ENCODE results near the gene NTSR1. TPM values are rescaled to one million over a fixed set of nuclear protein-coding genes. Genes with fewer than 3 reads are reported as not detected.

Gene NTSR1
- total RNA-seq, 1 experiment from 2014 or later: 0.98 TPM

DNA sequence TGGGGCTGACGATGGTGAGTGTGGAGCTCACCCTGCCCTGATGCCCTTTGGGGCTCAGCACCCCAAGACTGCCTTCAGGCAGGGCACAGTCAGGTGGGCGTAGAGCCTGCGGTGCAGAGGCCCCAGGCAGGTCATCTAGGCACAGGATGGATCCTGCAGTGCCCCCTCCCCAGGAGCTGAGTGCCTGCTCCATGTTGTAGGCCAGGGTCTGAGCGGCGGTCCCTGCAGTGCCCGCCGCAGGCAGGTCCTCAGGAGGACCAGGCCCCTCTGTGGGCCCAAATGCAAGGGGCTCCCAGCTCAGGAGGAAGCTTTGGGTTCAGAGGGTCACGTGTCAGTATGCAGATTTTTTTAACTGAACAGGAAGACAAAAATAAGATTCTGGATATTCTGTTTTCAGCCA lies 90.4 kb downstream of the NTSR1 start:
- no peaks in the 10 kb centered on the region for H3K9me2 ChIP-seq (ENCODE audit: insufficient read depth)
- no peaks in the 10 kb centered on the region for H3K9me3 ChIP-seq (ENCODE audit: insufficient read depth, low read depth)
- no TSS peak for BruUV-seq (replicated peaks)
- no peaks in the 10 kb centered on the region for H3K27me3 ChIP-seq (ENCODE audit: insufficient read depth, low read depth)
- 0 out of 2 replicates have a peak, but pooled peaks cover 13% of the 10 kb centered on the region for H3K36me3 ChIP-seq (ENCODE audit: low read depth)
- H3K4me3 ChIP-seq: no peak overlapping the region
- ChIA-PET POLR2A (ENCODE audit: unreplicated experiment) (no interaction called here), CTCF (no interaction called here)
- H3F3A ChIP-seq (ENCODE audit: insufficient read depth, low read depth): peaks cover 61% of the 10 kb centered on the region
- peaks cover 14% of the 10 kb centered on the region for H4K20me1 ChIP-seq (ENCODE audit: insufficient read depth)
- no peak for DNase-seq
- no peak for TF ChIP-seq EZH2 (IDR thresholded peaks at IDR 0.05; ENCODE audit: low read depth)
- intact Hi-C loops (cut with micrococcal nuclease; ENCODE audit: unreplicated experiment): no loop called here
- no peak overlapping the region for H3K4me2 ChIP-seq
- H3K27ac ChIP-seq: no peak overlapping the region
- no peak overlapping the region for H2AFZ ChIP-seq
- peaks cover 11% of the 10 kb centered on the region for H3K79me2 ChIP-seq (ENCODE audit: low read depth)
- H3K4me1 ChIP-seq (replicated peaks; ENCODE audit: insufficient read depth): peaks cover 14% of the 10 kb centered on the region

DNA sequence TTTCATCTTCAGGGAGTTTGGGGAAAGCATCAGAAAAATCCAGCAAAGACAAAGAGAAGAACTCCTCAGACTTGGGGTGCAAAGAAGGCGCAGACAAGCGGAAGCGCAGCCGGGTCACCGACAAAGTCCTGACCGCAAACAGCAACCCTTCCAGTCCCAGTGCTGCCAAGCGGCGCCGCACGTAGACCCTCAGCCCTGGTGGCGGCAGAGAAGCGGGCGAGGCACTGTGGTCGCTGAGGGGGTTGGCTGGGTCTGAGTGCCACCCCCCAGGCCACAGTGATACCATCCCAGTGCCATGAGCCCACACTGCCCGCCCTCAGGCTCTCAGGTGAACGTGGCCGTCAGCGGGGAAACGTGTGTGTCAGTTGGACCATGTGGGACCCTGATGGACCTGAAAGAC lies 90.8 kb downstream of the NTSR1 start:
- Histone ChIP-seq H3F3A (ENCODE audit: insufficient read depth, low read depth) (peaks cover 64% of the 10 kb centered on the region), H3K27me3 (ENCODE audit: insufficient read depth, low read depth) (no peaks in the 10 kb centered on the region), H3K79me2 (ENCODE audit: low read depth) (peaks cover 11% of the 10 kb centered on the region), H3K36me3 (ENCODE audit: low read depth) (0 out of 2 replicates have a peak, but pooled peaks cover 13% of the 10 kb centered on the region), H3K9me2 (ENCODE audit: insufficient read depth) (no peaks in the 10 kb centered on the region), H3K9me3 (ENCODE audit: insufficient read depth, low read depth) (no peaks in the 10 kb centered on the region), H2AFZ (no peak overlapping the region), H4K20me1 (ENCODE audit: insufficient read depth) (peaks cover 14% of the 10 kb centered on the region), H3K4me3 (no peak overlapping the region), H3K27ac (no peak overlapping the region), H3K4me2 (no peak overlapping the region), H3K4me1 (replicated peaks; ENCODE audit: insufficient read depth) (peaks cover 14% of the 10 kb centered on the region)
- TSS peak; percentile 22 for BruUV-seq (replicated peaks)
- no peak for TF ChIP-seq EZH2 (IDR thresholded peaks at IDR 0.05; ENCODE audit: low read depth)
- TF ChIP-seq, protein P1, sequence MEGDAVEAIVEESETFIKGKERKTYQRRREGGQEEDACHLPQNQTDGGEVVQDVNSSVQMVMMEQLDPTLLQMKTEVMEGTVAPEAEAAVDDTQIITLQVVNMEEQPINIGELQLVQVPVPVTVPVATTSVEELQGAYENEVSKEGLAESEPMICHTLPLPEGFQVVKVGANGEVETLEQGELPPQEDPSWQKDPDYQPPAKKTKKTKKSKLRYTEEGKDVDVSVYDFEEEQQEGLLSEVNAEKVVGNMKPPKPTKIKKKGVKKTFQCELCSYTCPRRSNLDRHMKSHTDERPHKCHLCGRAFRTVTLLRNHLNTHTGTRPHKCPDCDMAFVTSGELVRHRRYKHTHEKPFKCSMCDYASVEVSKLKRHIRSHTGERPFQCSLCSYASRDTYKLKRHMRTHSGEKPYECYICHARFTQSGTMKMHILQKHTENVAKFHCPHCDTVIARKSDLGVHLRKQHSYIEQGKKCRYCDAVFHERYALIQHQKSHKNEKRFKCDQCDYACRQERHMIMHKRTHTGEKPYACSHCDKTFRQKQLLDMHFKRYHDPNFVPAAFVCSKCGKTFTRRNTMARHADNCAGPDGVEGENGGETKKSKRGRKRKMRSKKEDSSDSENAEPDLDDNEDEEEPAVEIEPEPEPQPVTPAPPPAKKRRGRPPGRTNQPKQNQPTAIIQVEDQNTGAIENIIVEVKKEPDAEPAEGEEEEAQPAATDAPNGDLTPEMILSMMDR (conservative IDR thresholded peaks at IDR 0.05): no peak
- intact Hi-C loops (cut with micrococcal nuclease; ENCODE audit: unreplicated experiment): no loop called here
- DNase-seq: no peak
- ChIA-PET POLR2A (ENCODE audit: unreplicated experiment) (no interaction called here), CTCF (no interaction called here)

DNA sequence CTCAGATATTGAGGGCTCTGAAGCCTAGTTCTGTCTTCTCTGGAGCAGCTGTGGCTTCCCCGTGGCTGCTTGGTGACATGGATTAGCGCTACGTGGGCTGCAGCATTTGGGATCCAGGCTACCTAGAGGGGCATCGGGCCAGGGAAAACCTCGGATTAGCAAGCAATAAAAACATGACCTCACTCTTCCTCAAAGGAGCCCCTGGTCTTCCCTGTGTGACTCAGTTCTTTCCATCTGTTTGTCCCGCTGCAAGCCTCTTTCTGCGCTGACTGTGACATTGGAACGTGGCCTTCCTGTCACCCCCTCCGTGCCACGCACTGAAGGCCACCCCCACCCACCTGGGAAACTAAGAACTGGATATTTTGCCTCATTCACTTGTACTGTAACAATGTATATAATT lies 91.2 kb downstream of the NTSR1 start:
- no peak overlapping the region for H3K4me2 ChIP-seq
- ChIA-PET POLR2A (ENCODE audit: unreplicated experiment) (no interaction called here), CTCF (no interaction called here)
- peaks cover 14% of the 10 kb centered on the region for H4K20me1 ChIP-seq (ENCODE audit: insufficient read depth)
- H3K4me1 ChIP-seq (replicated peaks; ENCODE audit: insufficient read depth): peaks cover 12% of the 10 kb centered on the region
- TF ChIP-seq, protein P1 (conservative IDR thresholded peaks at IDR 0.05): no peak
- TF ChIP-seq EZH2 (IDR thresholded peaks at IDR 0.05; ENCODE audit: low read depth): no peak
- peaks cover 11% of the 10 kb centered on the region for H3K79me2 ChIP-seq (ENCODE audit: low read depth)
- no peak for DNase-seq
- H3K4me3 ChIP-seq: no peak overlapping the region
- no peak overlapping the region for H2AFZ ChIP-seq
- intact Hi-C loops (cut with micrococcal nuclease; ENCODE audit: unreplicated experiment): no loop called here
- H3K9me3 ChIP-seq (ENCODE audit: insufficient read depth, low read depth): no peaks in the 10 kb centered on the region
- peaks cover 59% of the 10 kb centered on the region for H3F3A ChIP-seq (ENCODE audit: insufficient read depth, low read depth)
- H3K27me3 ChIP-seq (ENCODE audit: insufficient read depth, low read depth): no peaks in the 10 kb centered on the region
- no peaks in the 10 kb centered on the region for H3K9me2 ChIP-seq (ENCODE audit: insufficient read depth)
- BruUV-seq (replicated peaks): no TSS peak
- H3K36me3 ChIP-seq (ENCODE audit: low read depth): 0 out of 2 replicates have a peak, but pooled peaks cover 13% of the 10 kb centered on the region
- no peak overlapping the region for H3K27ac ChIP-seq

All from PC-9 (cell line).